DND-41 (cell line): ENCODE data around the gene FBRSL1.

Source experiments
- EZH2 ChIP-seq: IDR thresholded peaks from 3 replicates; pipeline ENCODE4 v1.6.1; 2012; ENCODE audit warnings: borderline replicate concordance, low read depth, mild to moderate bottlenecking, moderate library complexity, low read length, inconsistent platforms; ENCODE audit not compliant: severe bottlenecking
- TF ChIP-seq, protein P1 (sequence below): IDR thresholded peaks from 2 replicates; pipeline ENCODE4 v1.5.1; 2012; ENCODE audit warnings: borderline replicate concordance, low read length, moderate library complexity, mild to moderate bottlenecking; ENCODE audit not compliant: poor library complexity, severe bottlenecking; ENCODE audit errors: extremely low read depth

DNA sequence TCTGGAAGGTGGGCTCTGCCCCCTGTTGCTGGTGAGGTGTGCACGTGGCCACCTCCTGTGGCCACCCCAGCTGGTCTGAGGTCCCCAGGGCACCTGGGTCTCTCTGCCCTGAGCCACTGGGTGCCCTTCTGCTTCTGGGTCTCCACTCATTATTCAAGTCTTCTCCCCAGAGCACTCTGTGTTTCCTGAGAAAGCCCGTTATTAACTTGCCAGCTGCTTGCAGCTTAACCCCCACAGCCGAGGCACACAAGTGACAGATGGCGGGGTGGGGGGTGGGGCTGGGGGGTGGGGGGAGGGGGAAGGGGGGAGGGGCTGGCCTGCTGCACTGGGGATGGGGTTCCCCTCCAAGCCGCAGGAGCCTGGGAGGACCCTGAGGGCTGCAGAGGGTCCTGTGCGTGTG lies 40.5 kb downstream of the FBRSL1 start:
- TF ChIP-seq, protein P1, sequence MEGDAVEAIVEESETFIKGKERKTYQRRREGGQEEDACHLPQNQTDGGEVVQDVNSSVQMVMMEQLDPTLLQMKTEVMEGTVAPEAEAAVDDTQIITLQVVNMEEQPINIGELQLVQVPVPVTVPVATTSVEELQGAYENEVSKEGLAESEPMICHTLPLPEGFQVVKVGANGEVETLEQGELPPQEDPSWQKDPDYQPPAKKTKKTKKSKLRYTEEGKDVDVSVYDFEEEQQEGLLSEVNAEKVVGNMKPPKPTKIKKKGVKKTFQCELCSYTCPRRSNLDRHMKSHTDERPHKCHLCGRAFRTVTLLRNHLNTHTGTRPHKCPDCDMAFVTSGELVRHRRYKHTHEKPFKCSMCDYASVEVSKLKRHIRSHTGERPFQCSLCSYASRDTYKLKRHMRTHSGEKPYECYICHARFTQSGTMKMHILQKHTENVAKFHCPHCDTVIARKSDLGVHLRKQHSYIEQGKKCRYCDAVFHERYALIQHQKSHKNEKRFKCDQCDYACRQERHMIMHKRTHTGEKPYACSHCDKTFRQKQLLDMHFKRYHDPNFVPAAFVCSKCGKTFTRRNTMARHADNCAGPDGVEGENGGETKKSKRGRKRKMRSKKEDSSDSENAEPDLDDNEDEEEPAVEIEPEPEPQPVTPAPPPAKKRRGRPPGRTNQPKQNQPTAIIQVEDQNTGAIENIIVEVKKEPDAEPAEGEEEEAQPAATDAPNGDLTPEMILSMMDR, result no peak
- no peak for TF ChIP-seq EZH2
